CD8-positive, alpha-beta memory T cell (primary cell): ENCODE results near the gene ATN1. TPM values are rescaled to one million over a fixed set of nuclear protein-coding genes. Genes with fewer than 3 reads are reported as not detected.

Experiments used
- CTCF ChIA-PET: fragments of 350-600 bp; sonication (Branson Sonifier 250); formaldehyde crosslinking; loops from one replicate; lab custom pipeline; 2021; ENCODE audit warnings: antibody characterized with exemption; lab: Charles Lee
- POLR2A ChIA-PET: fragments of 350-600 bp; sonication (Branson Sonifier 250); formaldehyde crosslinking; loops from one replicate; lab custom pipeline; 2021; ENCODE audit warnings: antibody characterized with exemption; lab: Charles Lee
- DNase-seq, 5 donors: peaks; one replicate each; pipeline versions ENCODE4 v3.0.0 to v3.0.0-alpha.2; 2020 to 2022; ENCODE audit warnings: mixed read lengths in 1 of 5
- H3K27ac ChIP-seq: one replicate; pipeline ENCODE4 v1.7.0; 2013; ENCODE audit warnings: low read depth, mild to moderate bottlenecking, low read length, moderate library complexity
- H3K27me3 ChIP-seq: 2 replicates; pipeline ENCODE4 v1.7.0; 2013; ENCODE audit warnings: low read length, mild to moderate bottlenecking; ENCODE audit not compliant: insufficient read depth, poor library complexity, severe bottlenecking
- H3K36me3 ChIP-seq: 2 replicates; pipeline ENCODE4 v1.7.0; 2013; ENCODE audit warnings: mild to moderate bottlenecking, low read length, moderate library complexity; ENCODE audit not compliant: insufficient read depth
- H3K4me1 ChIP-seq: 2 replicates; pipeline ENCODE4 v1.7.0; 2013; ENCODE audit warnings: mild to moderate bottlenecking, low read length, moderate library complexity; ENCODE audit not compliant: insufficient read depth
- H3K4me3 ChIP-seq: 2 replicates; pipeline ENCODE4 v1.7.0; 2013; ENCODE audit warnings: mild to moderate bottlenecking, low read length
- H3K9me3 ChIP-seq: 2 replicates; pipeline ENCODE4 v1.7.0; 2013; ENCODE audit warnings: mild to moderate bottlenecking, low read length
- H3K27ac Mint-ChIP-seq, 8 donors: one replicate each; pipeline ENCODE4 v1.8.0; 2020 to 2021; ENCODE audit warnings: mixed read lengths in 8 of 8, mild to moderate bottlenecking in 6 of 8, inconsistent platforms in 3 of 8, moderate library complexity in 3 of 8
- H3K27me3 Mint-ChIP-seq, 2 donors: one replicate each; pipeline ENCODE4 v1.8.0; 2020 to 2021; ENCODE audit warnings: mixed read lengths in 2 of 2, mild to moderate bottlenecking in 1 of 2, moderate library complexity in 1 of 2
- H3K36me3 Mint-ChIP-seq, 3 donors: one replicate each; pipeline ENCODE4 v1.8.0; 2020 to 2021; ENCODE audit warnings: mixed read lengths in 3 of 3, inconsistent platforms in 1 of 3, mild to moderate bottlenecking in 1 of 3
- H3K4me1 Mint-ChIP-seq, 3 donors: one replicate each; pipeline ENCODE4 v1.8.0; 2020 to 2021; ENCODE audit warnings: mixed read lengths in 3 of 3, inconsistent platforms in 1 of 3, mild to moderate bottlenecking in 1 of 3
- H3K4me3 Mint-ChIP-seq, 7 donors: one replicate each; pipeline ENCODE4 v1.8.0; 2020 to 2021; ENCODE audit warnings: mixed read lengths in 7 of 7, mild to moderate bottlenecking in 6 of 7, moderate library complexity in 4 of 7, inconsistent platforms in 2 of 7
- H3K9me3 Mint-ChIP-seq, 5 donors: one replicate each; pipeline ENCODE4 v1.8.0; 2020 to 2022; ENCODE audit warnings: mixed read lengths in 5 of 5, mild to moderate bottlenecking in 3 of 5, moderate library complexity in 2 of 5, inconsistent platforms in 1 of 5
- polyA plus RNA-seq: library from polyadenylated mRNA; unstranded; fragments of 300-500 nt; fragmentation: Illumina TruSeq; gene quantifications from one replicate; pipeline ENCODE4 v1.2.3, GENCODE V29; 2021
- total RNA-seq, 2 experiments: library from RNA; stranded (reverse); gene quantifications; one replicate each; pipeline ENCODE4 v1.2.3, GENCODE V29; 2021

The ATN1 gene
- total and polyA plus RNA-seq, 3 experiments from 2014 or later, result 0.62 to 60.4 (median 54.8) TPM

- ChIA-PET POLR2A (interaction anchor here (1.2 kb wide), 1 partner anchor 9 kb away, joined by 3 read pairs; no protein-coding TSS in a partner anchor), CTCF (interaction anchor here (1.0 to 4.4 kb wide), 6 partner anchors 8 to 46 kb away, joined by 3 to 28 read pairs (median 6); partner anchors contain the start of gene SPSB2)
- H3K36me3 Mint-ChIP-seq, result peaks cover 3 to 47% (median 4%) of the 10 kb centered on the region in 3 donors
- Histone ChIP-seq H3K36me3 (peaks cover 6% of the 10 kb centered on the region), H3K27ac (no peak overlapping the region), H3K27me3 (no peaks in the 10 kb centered on the region), H3K9me3 (no peaks in the 10 kb centered on the region), H3K4me3 (no peak overlapping the region), H3K4me1 (peaks cover 21% of the 10 kb centered on the region)
- H3K27ac Mint-ChIP-seq, result peak overlapping the region; percentile 29 to 97 (median 95)
- no peak for DNase-seq
- H3K9me3 Mint-ChIP-seq, result no peaks in the 10 kb centered on the region
- no peaks in the 10 kb centered on the region for H3K27me3 Mint-ChIP-seq
- peak overlapping the region; percentile 79 to 99 (median 94) for H3K4me3 Mint-ChIP-seq
- peaks cover 21 to 44% (median 30%) of the 10 kb centered on the region in 3 donors for H3K4me1 Mint-ChIP-seq
Measured at GRCh38 chr12:6915789-6916285, 11.9 kb upstream of the ATN1 start.

DNA sequence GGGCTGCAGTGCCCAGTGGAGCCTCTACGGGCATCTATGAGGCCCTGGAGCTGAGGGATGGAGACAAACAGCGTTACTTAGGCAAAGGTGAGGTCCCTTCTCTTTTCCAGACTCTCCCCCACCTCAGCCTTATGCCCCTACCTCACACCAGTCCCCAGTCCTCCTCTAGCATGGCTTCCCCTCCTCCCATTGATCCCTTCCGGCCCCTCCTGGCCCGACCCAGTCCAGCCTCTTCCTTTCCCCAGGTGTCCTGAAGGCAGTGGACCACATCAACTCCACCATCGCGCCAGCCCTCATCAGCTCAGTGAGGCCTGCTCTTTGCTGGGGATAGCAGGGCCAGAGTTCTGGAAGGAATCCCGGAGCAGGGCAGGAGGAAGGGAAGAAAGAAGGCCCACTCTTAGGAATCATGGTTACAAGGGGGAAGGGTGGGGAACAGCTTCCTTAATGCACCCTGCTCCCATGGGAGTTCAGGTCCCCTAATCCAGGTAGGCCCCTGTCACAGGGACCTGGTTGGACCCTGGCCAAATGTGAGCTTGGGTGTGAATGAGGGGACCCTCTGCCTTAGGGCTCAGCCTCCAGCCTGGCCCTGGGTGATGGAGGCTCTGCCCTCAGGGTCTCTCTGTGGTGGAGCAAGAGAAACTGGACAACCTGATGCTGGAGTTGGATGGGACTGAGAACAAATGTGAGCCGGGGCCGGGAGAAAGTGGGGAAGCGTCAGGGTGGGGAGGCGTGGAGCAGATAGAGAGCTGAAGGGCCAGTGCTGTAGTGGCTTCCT lies 11.1 kb upstream of the ATN1 start:
- Histone ChIP-seq H3K27me3 (no peaks in the 10 kb centered on the region), H3K27ac (no peak overlapping the region), H3K4me1 (peaks cover 21% of the 10 kb centered on the region), H3K4me3 (no peak overlapping the region), H3K9me3 (no peaks in the 10 kb centered on the region), H3K36me3 (peaks cover 6% of the 10 kb centered on the region)
- peaks cover 3 to 52% (median 4%) of the 10 kb centered on the region in 3 donors for H3K36me3 Mint-ChIP-seq
- H3K27ac Mint-ChIP-seq, result peak overlapping the region; percentile 2 to 97 (median 92)
- H3K27me3 Mint-ChIP-seq, result no peaks in the 10 kb centered on the region
- H3K4me3 Mint-ChIP-seq, result peak overlapping the region; percentile 57 to 99 (median 82)
- POLR2A ChIA-PET, result interaction anchor here (0.9 to 1.2 kb wide), 2 partner anchors 9 to 42 kb away, joined by 3 read pairs; no protein-coding TSS in a partner anchor
- no peak for DNase-seq
- no peaks in the 10 kb centered on the region for H3K9me3 Mint-ChIP-seq
- CTCF ChIA-PET, result interaction anchor here (1.0 to 2.3 kb wide), 4 partner anchors 9 to 44 kb away, joined by 3 to 8 read pairs (median 4); partner anchors contain the start of gene SPSB2
- H3K4me1 Mint-ChIP-seq, result peaks cover 21 to 44% (median 30%) of the 10 kb centered on the region in 3 donors

GRCh38 chr12:6917491-6918231 lies 10.1 kb upstream of the ATN1 start:
- peaks cover 6% of the 10 kb centered on the region for H3K36me3 ChIP-seq
- peak overlapping the region in 1 of 7 donors; percentile 57 for H3K4me3 Mint-ChIP-seq

DNA sequence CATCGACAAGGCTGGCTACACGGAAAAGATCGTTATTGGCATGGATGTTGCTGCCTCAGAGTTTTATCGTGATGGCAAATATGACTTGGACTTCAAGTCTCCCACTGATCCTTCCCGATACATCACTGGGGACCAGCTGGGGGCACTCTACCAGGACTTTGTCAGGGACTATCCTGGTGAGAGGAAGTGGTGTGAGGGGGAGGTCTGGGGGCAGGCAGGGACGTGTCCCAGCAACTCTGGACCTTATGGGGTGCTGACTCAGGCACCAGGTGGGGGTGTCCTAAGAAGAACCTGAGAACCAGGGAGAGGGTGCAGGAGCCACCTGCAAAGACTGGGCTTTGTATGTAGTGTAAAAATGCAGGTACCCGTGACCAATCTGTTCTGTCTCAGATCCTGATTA lies 8.2 kb upstream of the ATN1 start:
- CTCF ChIA-PET, result no interaction called here
- Mint-ChIP-seq H3K27me3 (no peaks in the 10 kb centered on the region), H3K27ac (peak overlapping the region in 5 of 8 donors; percentile 9 to 82 (median 41)), H3K9me3 (no peaks in the 10 kb centered on the region), H3K4me3 (peak overlapping the region in 1 of 7 donors; percentile 55), H3K4me1 (peaks cover 15 to 31% (median 25%) of the 10 kb centered on the region in 3 donors), H3K36me3 (peaks cover 3 to 68% (median 4%) of the 10 kb centered on the region in 3 donors)
- H3K9me3 ChIP-seq, result no peaks in the 10 kb centered on the region
- POLR2A ChIA-PET, result no interaction called here
- no peak for DNase-seq
- H3K4me1 ChIP-seq, result peaks cover 18% of the 10 kb centered on the region
- H3K4me3 ChIP-seq, result no peak overlapping the region
- no peak overlapping the region for H3K27ac ChIP-seq
- peaks cover 6% of the 10 kb centered on the region for H3K36me3 ChIP-seq
- H3K27me3 ChIP-seq, result no peaks in the 10 kb centered on the region

More at GRCh38 chr12:6917491-6918231, 10.1 kb upstream of the ATN1 start:
- H3K27me3 ChIP-seq, result no peaks in the 10 kb centered on the region
- H3K27ac ChIP-seq, result no peak overlapping the region
- Mint-ChIP-seq H3K9me3 (no peaks in the 10 kb centered on the region), H3K27ac (peak overlapping the region in 2 of 8 donors; percentile 43 to 66), H3K27me3 (no peaks in the 10 kb centered on the region), H3K4me1 (peaks cover 21 to 42% (median 30%) of the 10 kb centered on the region in 3 donors), H3K36me3 (peaks cover 3 to 63% (median 4%) of the 10 kb centered on the region in 3 donors)
- no peaks in the 10 kb centered on the region for H3K9me3 ChIP-seq
- CTCF ChIA-PET, result interaction anchor here (0.7 to 2.3 kb wide), 4 partner anchors 20 to 200 kb away, joined by 3 to 8 read pairs (median 4); no protein-coding TSS in a partner anchor
- peaks cover 21% of the 10 kb centered on the region for H3K4me1 ChIP-seq
- no peak for DNase-seq
- POLR2A ChIA-PET, result interaction anchor here (0.9 kb wide), 2 partner anchors 20 to 41 kb away, joined by 3 read pairs; no protein-coding TSS in a partner anchor
- no peak overlapping the region for H3K4me3 ChIP-seq

DNA sequence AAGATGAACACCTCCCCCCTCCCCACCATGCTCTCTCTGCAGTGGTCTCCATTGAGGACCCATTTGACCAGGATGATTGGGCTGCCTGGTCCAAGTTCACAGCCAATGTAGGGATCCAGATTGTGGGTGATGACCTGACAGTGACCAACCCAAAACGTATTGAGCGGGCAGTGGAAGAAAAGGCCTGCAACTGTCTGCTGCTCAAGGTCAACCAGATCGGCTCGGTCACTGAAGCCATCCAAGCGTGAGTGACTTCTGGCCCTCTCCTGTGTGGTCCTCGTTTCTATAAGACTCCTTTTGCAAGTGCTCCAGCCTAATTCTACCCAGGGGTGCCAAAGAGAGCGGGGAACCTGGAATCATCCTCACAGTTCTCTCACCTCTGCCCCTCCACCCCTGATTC lies 6.2 kb upstream of the ATN1 start:
- Mint-ChIP-seq H3K27ac (peak overlapping the region in 1 of 8 donors; percentile 37), H3K9me3 (no peaks in the 10 kb centered on the region), H3K4me3 (no peak overlapping the region), H3K36me3 (peaks cover 3 to 53% (median 4%) of the 10 kb centered on the region in 3 donors), H3K27me3 (no peaks in the 10 kb centered on the region), H3K4me1 (peaks cover 13 to 24% (median 14%) of the 10 kb centered on the region in 3 donors)
- POLR2A ChIA-PET, result no interaction called here
- CTCF ChIA-PET, result interaction anchor here (0.9 to 1.4 kb wide), 7 partner anchors 12 to 192 kb away, joined by 3 to 4 read pairs (median 3); no protein-coding TSS in a partner anchor
- Histone ChIP-seq H3K4me3 (no peak overlapping the region), H3K4me1 (peaks cover 13% of the 10 kb centered on the region), H3K36me3 (peaks cover 6% of the 10 kb centered on the region), H3K27ac (no peak overlapping the region), H3K27me3 (no peaks in the 10 kb centered on the region), H3K9me3 (no peaks in the 10 kb centered on the region)
- no peak for DNase-seq

DNA sequence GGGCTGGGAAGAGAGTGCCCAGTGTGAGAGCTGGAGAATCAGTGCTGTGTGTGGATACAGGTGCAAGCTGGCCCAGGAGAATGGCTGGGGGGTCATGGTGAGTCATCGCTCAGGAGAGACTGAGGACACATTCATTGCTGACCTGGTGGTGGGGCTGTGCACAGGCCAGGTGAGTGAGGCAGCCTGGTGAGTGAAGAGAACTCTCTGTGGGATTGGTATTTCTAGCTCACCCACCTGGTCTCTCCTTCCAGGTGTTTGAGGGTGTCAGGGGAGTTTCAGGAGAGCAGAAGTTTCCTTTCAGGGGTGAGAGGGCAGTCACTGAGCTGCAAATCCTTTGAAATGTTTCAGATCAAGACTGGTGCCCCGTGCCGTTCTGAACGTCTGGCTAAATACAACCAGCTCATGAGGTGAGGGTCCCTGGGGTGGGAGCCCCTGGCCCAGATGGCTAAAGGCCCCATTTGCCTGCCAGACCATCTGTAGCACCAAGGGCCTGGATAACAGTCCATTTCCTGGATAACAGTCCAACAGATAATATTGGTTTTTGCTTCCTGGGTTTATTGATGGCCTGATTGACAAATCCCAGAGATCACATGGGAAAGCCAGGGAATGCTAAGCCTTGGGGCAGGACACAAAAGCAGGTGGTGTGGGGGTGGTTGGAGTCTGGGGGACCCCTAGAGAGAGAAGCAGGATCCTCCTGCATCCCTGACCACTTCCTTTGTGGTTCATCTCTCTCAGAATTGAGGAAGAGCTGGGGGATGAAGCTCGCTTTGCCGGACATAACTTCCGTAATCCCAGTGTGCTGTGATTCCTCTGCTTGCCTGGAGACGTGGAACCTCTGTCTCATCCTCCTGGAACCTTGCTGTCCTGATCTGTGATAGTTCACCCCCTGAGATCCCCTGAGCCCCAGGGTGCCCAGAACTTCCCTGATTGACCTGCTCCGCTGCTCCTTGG lies 5.5 kb upstream of the ATN1 start:
- Histone ChIP-seq H3K4me3 (no peak overlapping the region), H3K27me3 (no peaks in the 10 kb centered on the region), H3K36me3 (peaks cover 6% of the 10 kb centered on the region), H3K27ac (no peak overlapping the region), H3K9me3 (no peaks in the 10 kb centered on the region), H3K4me1 (peaks cover 19% of the 10 kb centered on the region)
- Mint-ChIP-seq H3K4me1 (peaks cover 15 to 26% (median 20%) of the 10 kb centered on the region in 3 donors), H3K9me3 (no peaks in the 10 kb centered on the region), H3K36me3 (peaks cover 3 to 46% (median 4%) of the 10 kb centered on the region in 3 donors), H3K4me3 (peak overlapping the region in 2 of 7 donors; percentile 20 to 53), H3K27ac (peak overlapping the region in 4 of 8 donors; percentile 8 to 52 (median 50)), H3K27me3 (no peaks in the 10 kb centered on the region)
- ChIA-PET POLR2A (no interaction called here), CTCF (interaction anchor here (0.9 to 1.4 kb wide), 7 partner anchors 12 to 191 kb away, joined by 3 to 4 read pairs (median 3); no protein-coding TSS in a partner anchor)
- no peak for DNase-seq
